ENCODE data around the gene UNC5B. TPM values are rescaled to one million over a fixed set of nuclear protein-coding genes. Genes with fewer than 3 reads are reported as not detected.

The UNC5B gene
- total RNA-seq, 1 experiment from 2014 or later, result 22.0 TPM

GRCh38 chr10:71319800-71320392 is 107.5 kb downstream of the UNC5B start:
- ChIA-PET RAD21 (ENCODE audit: low non-redundant PET in 1 of 2, low total read pairs in 2 of 2, uncharacterized antibody in 2 of 2, unreplicated experiment in 2 of 2) (interaction anchor here (0.8 to 1.7 kb wide), 5 partner anchors 57 to 576 kb away, joined by 3 to 7 read pairs (median 3); no protein-coding TSS in a partner anchor), CTCF (interaction anchor here (0.8 to 4.1 kb wide), 16 partner anchors 44 to 576 kb away, joined by 3 to 22 read pairs (median 6); no protein-coding TSS in a partner anchor), POLR2A (interaction anchor here (1.3 to 2.2 kb wide), 2 partner anchors 57 to 388 kb away, joined by 4 to 18 read pairs; no protein-coding TSS in a partner anchor)
- no peaks in the 10 kb centered on the region for H3K27me3 ChIP-seq (ENCODE audit: insufficient read depth, low read length)
- no peaks in the 10 kb centered on the region for H3K79me2 ChIP-seq (ENCODE audit: insufficient read depth, low read length)
- ATAC-seq, result peak; percentile 37
- peaks cover 4 to 13% of the 10 kb centered on the region in 2 experiments; a peak in 3 of 4 replicates for H3K4me1 ChIP-seq (ENCODE audit: control insufficient read depth in 1 of 2, insufficient read depth in 2 of 2, low read length in 2 of 2)
- no peaks in the 10 kb centered on the region for H3K36me3 ChIP-seq (ENCODE audit: control insufficient read depth in 1 of 2, insufficient read depth in 2 of 2, low read length in 2 of 2)
- intact Hi-C loops (cut with micrococcal nuclease), result loop anchor here (1.0 to 10.0 kb wide), 6 partner anchors 57 to 388 kb away; no protein-coding TSS in a partner anchor
- H2AFZ ChIP-seq (ENCODE audit: low read depth, low read length, poor library complexity, severe bottlenecking), result peak overlapping the region; percentile 65
- no peak for TF ChIP-seq CTCF (IDR thresholded peaks at IDR 0.05 in 2 of 3, conservative IDR thresholded peaks at IDR 0.05 in 1 of 3; ENCODE audit: borderline replicate concordance in 1 of 3, insufficient read depth in 1 of 3, low read depth in 2 of 3, low read length in 2 of 3)
- TF ChIP-seq MAX (IDR thresholded peaks at IDR 0.05), result peak; percentile 2; the same call in 1 of the 2 replicates
- no peak for TF ChIP-seq REST (IDR thresholded peaks at IDR 0.05; ENCODE audit: low read depth)
- peak overlapping the region; percentile 98 for H3K4me2 ChIP-seq (ENCODE audit: low read length)
- no peaks in the 10 kb centered on the region for H3K9me3 ChIP-seq (ENCODE audit: control insufficient read depth in 1 of 2, insufficient read depth in 1 of 2, low read depth in 1 of 2, low read length in 2 of 2)
- DNase-seq (ENCODE audit: low read depth, low spot score), result no peak
- no peaks in the 10 kb centered on the region for H3K9me2 ChIP-seq (ENCODE audit: insufficient read depth)
- no TSS peak for BruUV-seq (replicated peaks)
- H4K20me1 ChIP-seq (ENCODE audit: insufficient read depth), result no peaks in the 10 kb centered on the region
- peak overlapping the region; percentile 73 to 86 for H3K4me3 ChIP-seq (replicated peaks in 1 of 2; ENCODE audit: low read depth in 1 of 2, low read length in 2 of 2)
- peak overlapping the region; percentile 57; the same call in 1 of the 2 replicates for H3K27ac ChIP-seq (ENCODE audit: low read depth, low read length)
- H3K9ac ChIP-seq (ENCODE audit: low read length), result peak overlapping the region; percentile 77

Data from HCT116 (cell line).